ENCODE measurements around the gene LDLRAD4.

Gene LDLRAD4

DNA sequence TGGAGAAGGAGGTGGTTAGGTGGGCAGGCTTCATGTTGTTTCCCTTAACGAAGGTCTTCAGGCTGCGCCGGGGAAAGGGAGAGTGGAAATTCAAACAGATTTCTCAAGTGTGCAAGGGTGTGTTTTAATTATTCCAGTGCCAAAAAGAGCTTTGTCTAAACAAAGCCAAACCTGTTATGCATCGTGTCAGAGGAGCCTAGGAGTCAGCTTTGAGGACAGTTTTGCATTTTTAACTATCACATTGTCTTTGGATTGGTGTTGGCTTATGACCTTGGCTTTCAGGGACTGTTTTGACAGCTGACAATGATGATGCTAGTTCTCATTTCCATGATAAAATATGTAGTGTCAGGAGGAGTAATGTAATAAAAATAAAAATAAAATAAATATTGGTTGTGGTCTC is 144.8 kb downstream of the LDLRAD4 start (continued):
- TF ChIP-seq, protein P1, sequence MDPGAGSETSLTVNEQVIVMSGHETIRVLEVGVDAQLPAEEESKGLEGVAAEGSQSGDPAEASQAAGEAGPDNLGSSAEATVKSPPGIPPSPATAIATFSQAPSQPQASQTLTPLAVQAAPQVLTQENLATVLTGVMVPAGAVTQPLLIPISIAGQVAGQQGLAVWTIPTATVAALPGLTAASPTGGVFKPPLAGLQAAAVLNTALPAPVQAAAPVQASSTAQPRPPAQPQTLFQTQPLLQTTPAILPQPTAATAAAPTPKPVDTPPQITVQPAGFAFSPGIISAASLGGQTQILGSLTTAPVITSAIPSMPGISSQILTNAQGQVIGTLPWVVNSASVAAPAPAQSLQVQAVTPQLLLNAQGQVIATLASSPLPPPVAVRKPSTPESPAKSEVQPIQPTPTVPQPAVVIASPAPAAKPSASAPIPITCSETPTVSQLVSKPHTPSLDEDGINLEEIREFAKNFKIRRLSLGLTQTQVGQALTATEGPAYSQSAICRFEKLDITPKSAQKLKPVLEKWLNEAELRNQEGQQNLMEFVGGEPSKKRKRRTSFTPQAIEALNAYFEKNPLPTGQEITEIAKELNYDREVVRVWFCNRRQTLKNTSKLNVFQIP (CRISPR knock-in tag; IDR thresholded peaks at IDR 0.05; ENCODE audit: borderline replicate concordance, low read depth), result no peak
- TF ChIP-seq PPARA (CRISPR knock-in tag; IDR thresholded peaks at IDR 0.05; ENCODE audit: borderline replicate concordance) (no peak), ZNF565 (CRISPR knock-in tag; conservative IDR thresholded peaks at IDR 0.05; ENCODE audit: low read depth) (no peak)

DNA sequence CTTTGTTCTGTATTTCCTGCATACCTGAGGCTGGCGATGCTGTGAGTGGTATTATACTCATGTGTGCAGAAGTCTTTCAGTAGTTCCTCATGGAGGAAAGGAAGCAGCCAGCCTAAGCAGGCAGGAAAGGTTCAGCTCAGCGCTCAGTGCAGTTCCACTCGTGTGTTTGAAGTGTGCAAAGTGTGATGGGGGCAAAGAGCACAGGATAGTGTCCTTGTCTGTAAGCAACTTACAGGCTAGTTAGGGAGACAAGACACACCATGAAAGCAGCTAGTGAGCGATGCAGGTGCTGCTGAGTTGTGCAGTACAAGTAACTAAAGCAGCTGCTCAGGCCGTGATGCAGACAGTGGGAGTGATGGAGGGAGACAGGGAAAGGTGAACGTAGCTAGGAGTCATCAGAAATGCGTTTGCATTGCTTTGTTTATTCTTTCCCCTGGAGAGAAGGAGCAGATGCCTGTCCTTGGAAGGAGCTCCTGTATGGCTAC is 146.2 kb downstream of the LDLRAD4 start:
- no peak for TF ChIP-seq ZNF565 (CRISPR knock-in tag; conservative IDR thresholded peaks at IDR 0.05; ENCODE audit: low read depth)
- no peak for TF ChIP-seq ZNF8 (CRISPR knock-in tag; IDR thresholded peaks at IDR 0.05)
- TF ChIP-seq, protein P1 (CRISPR knock-in tag; IDR thresholded peaks at IDR 0.05; ENCODE audit: borderline replicate concordance, low read depth), result no peak
- TF ChIP-seq TCF4 (CRISPR knock-in tag; IDR thresholded peaks at IDR 0.05; ENCODE audit: borderline replicate concordance), result no peak
- TF ChIP-seq, protein P2, sequence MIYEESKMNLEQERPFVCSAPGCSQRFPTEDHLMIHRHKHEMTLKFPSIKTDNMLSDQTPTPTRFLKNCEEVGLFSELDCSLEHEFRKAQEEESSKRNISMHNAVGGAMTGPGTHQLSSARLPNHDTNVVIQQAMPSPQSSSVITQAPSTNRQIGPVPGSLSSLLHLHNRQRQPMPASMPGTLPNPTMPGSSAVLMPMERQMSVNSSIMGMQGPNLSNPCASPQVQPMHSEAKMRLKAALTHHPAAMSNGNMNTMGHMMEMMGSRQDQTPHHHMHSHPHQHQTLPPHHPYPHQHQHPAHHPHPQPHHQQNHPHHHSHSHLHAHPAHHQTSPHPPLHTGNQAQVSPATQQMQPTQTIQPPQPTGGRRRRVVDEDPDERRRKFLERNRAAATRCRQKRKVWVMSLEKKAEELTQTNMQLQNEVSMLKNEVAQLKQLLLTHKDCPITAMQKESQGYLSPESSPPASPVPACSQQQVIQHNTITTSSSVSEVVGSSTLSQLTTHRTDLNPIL (CRISPR knock-in tag; IDR thresholded peaks at IDR 0.05; ENCODE audit: low read depth), result no peak
- no peak for TF ChIP-seq ZNF70 (CRISPR knock-in tag; IDR thresholded peaks at IDR 0.05)
- no peak for TF ChIP-seq SNAI2 (CRISPR knock-in tag; IDR thresholded peaks at IDR 0.05)
- no peak for TF ChIP-seq GLIS3 (CRISPR knock-in tag; IDR thresholded peaks at IDR 0.05)
- no peak for TF ChIP-seq ARNTL (CRISPR knock-in tag; IDR thresholded peaks at IDR 0.05; ENCODE audit: borderline replicate concordance, low read depth)
- no peak for TF ChIP-seq ZC3H10 (CRISPR knock-in tag; IDR thresholded peaks at IDR 0.05)
- TF ChIP-seq OSR1 (CRISPR knock-in tag; IDR thresholded peaks at IDR 0.05), result no peak
- TF ChIP-seq CSDC2 (CRISPR knock-in tag; IDR thresholded peaks at IDR 0.05), result no peak
- TF ChIP-seq, protein P3, sequence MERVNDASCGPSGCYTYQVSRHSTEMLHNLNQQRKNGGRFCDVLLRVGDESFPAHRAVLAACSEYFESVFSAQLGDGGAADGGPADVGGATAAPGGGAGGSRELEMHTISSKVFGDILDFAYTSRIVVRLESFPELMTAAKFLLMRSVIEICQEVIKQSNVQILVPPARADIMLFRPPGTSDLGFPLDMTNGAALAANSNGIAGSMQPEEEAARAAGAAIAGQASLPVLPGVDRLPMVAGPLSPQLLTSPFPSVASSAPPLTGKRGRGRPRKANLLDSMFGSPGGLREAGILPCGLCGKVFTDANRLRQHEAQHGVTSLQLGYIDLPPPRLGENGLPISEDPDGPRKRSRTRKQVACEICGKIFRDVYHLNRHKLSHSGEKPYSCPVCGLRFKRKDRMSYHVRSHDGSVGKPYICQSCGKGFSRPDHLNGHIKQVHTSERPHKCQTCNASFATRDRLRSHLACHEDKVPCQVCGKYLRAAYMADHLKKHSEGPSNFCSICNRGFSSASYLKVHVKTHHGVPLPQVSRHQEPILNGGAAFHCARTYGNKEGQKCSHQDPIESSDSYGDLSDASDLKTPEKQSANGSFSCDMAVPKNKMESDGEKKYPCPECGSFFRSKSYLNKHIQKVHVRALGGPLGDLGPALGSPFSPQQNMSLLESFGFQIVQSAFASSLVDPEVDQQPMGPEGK (CRISPR knock-in tag; IDR thresholded peaks at IDR 0.05; ENCODE audit: borderline replicate concordance), result no peak
- no peak for TF ChIP-seq ZFP3 (CRISPR knock-in tag; IDR thresholded peaks at IDR 0.05)
- TF ChIP-seq BACH2 (CRISPR knock-in tag; IDR thresholded peaks at IDR 0.05; ENCODE audit: borderline replicate concordance), result no peak
- TF ChIP-seq ISL1 (CRISPR knock-in tag; IDR thresholded peaks at IDR 0.05), result no peak
- no peak for TF ChIP-seq RARB (CRISPR knock-in tag; IDR thresholded peaks at IDR 0.05)
- TF ChIP-seq ZFP30 (CRISPR knock-in tag; IDR thresholded peaks at IDR 0.05), result no peak
- no peak for TF ChIP-seq TOX (CRISPR knock-in tag; IDR thresholded peaks at IDR 0.05; ENCODE audit: borderline replicate concordance)
- TF ChIP-seq, protein P4, sequence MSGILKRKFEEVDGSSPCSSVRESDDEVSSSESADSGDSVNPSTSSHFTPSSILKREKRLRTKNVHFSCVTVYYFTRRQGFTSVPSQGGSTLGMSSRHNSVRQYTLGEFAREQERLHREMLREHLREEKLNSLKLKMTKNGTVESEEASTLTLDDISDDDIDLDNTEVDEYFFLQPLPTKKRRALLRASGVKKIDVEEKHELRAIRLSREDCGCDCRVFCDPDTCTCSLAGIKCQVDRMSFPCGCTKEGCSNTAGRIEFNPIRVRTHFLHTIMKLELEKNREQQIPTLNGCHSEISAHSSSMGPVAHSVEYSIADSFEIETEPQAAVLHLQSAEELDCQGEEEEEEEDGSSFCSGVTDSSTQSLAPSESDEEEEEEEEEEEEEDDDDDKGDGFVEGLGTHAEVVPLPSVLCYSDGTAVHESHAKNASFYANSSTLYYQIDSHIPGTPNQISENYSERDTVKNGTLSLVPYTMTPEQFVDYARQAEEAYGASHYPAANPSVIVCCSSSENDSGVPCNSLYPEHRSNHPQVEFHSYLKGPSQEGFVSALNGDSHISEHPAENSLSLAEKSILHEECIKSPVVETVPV (CRISPR knock-in tag; IDR thresholded peaks at IDR 0.05), result no peak
- no peak for ATAC-seq

DNA sequence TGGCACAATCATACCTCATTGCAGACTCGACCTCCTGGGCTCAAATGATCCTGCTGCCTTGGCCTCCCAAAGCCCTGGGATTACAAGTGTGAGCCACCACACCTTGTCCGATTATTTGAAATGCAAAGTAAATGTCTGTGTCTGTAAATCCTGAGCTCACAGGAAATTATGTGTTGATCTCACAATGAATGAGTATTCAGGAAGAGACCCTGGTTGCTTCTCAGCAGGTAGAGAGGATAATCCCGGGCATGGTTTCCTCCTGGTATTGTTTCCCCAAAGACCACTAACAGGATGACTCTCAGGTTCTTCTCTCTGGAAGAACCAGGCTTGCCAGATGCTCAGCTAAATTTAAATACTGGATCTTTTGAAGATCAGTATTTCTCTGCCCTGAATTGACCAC is 147.6 kb downstream of the LDLRAD4 start:
- TF ChIP-seq, protein P4 (CRISPR knock-in tag; IDR thresholded peaks at IDR 0.05), result no peak
- TF ChIP-seq ZNF70 (CRISPR knock-in tag; IDR thresholded peaks at IDR 0.05) (no peak), BACH2 (CRISPR knock-in tag; IDR thresholded peaks at IDR 0.05; ENCODE audit: borderline replicate concordance) (no peak), ZNF565 (CRISPR knock-in tag; conservative IDR thresholded peaks at IDR 0.05; ENCODE audit: low read depth) (no peak), ZNF8 (CRISPR knock-in tag; IDR thresholded peaks at IDR 0.05) (no peak), TCF4 (CRISPR knock-in tag; IDR thresholded peaks at IDR 0.05; ENCODE audit: borderline replicate concordance) (no peak), SNAI2 (CRISPR knock-in tag; IDR thresholded peaks at IDR 0.05) (no peak), TOX (CRISPR knock-in tag; IDR thresholded peaks at IDR 0.05; ENCODE audit: borderline replicate concordance) (no peak), CSDC2 (CRISPR knock-in tag; IDR thresholded peaks at IDR 0.05) (no peak), ISL1 (CRISPR knock-in tag; IDR thresholded peaks at IDR 0.05) (no peak), OSR1 (CRISPR knock-in tag; IDR thresholded peaks at IDR 0.05) (no peak), ESRRG (CRISPR knock-in tag; IDR thresholded peaks at IDR 0.05) (no peak), ARNTL (CRISPR knock-in tag; IDR thresholded peaks at IDR 0.05; ENCODE audit: borderline replicate concordance, low read depth) (no peak), GLIS3 (CRISPR knock-in tag; IDR thresholded peaks at IDR 0.05) (no peak), ZC3H10 (CRISPR knock-in tag; IDR thresholded peaks at IDR 0.05) (no peak)
- TF ChIP-seq, protein P1 (CRISPR knock-in tag; IDR thresholded peaks at IDR 0.05; ENCODE audit: borderline replicate concordance, low read depth), result no peak
- TF ChIP-seq, protein P3 (CRISPR knock-in tag; IDR thresholded peaks at IDR 0.05; ENCODE audit: borderline replicate concordance), result no peak
- no peak for ATAC-seq

Data from SK-N-SH treated with all-trans-retinoic acid at 6 μM for 48 hours (cell line).